H1 (cell line): ENCODE results near the gene PLOD1. TPM values are rescaled to one million over a fixed set of nuclear protein-coding genes. Genes with fewer than 3 reads are reported as not detected.

Experiments used
- CTCF ChIA-PET: fragments of 300-600 bp; sonication (Branson Sonifier 250); formaldehyde crosslinking; loops from one replicate; lab custom pipeline; 2021; ENCODE audit not compliant: partially characterized antibody; lab: Charles Lee
- POLR2A ChIA-PET: fragments of 300-600 bp; sonication (Branson Sonifier 250); formaldehyde crosslinking; loops from one replicate; lab custom pipeline; 2021; ENCODE audit warnings: inconsistent platforms; ENCODE audit not compliant: partially characterized antibody; lab: Charles Lee
- DNase-seq, 2 experiments: peaks; one replicate each; pipeline versions ENCODE4 v3.0.0 to v3.0.0-alpha.2; 2010 to 2022; ENCODE audit warnings: low spot score in 2 of 2, low read depth in 1 of 2, mixed read lengths in 1 of 2
- FAIRE-seq: peaks from 2 replicates; lab custom pipeline; 2011; peaks lifted over from hg19 to GRCh38; lab: Jason Lieb, UNC
- H2AFZ ChIP-seq: 2 replicates; pipeline ENCODE4 v1.8.1; 2012; ENCODE audit warnings: low read length, inconsistent platforms
- H2AK5ac ChIP-seq: 2 replicates; pipeline ENCODE4 v1.6.1; 2013; ENCODE audit warnings: low read depth, low read length
- H2BK120ac ChIP-seq: replicated peaks from 2 replicates; pipeline ENCODE3; 2013; ENCODE audit warnings: low read depth, low read length, inconsistent platforms
- H2BK12ac ChIP-seq: 2 replicates; pipeline ENCODE4 v1.6.1; 2013; ENCODE audit warnings: low read depth, low read length
- H2BK15ac ChIP-seq: 2 replicates; pipeline ENCODE4 v1.6.1; 2013; ENCODE audit warnings: low read length
- H2BK20ac ChIP-seq: 2 replicates; pipeline ENCODE4 v1.6.1; 2013; ENCODE audit warnings: low read length
- H2BK5ac ChIP-seq: 2 replicates; pipeline ENCODE4 v1.6.1; 2013; ENCODE audit warnings: low read depth, low read length
- H3K14ac ChIP-seq: 2 replicates; pipeline ENCODE4 v1.6.1; 2013; ENCODE audit warnings: inconsistent platforms; ENCODE audit not compliant: insufficient read length
- H3K18ac ChIP-seq: 2 replicates; pipeline ENCODE4 v1.6.1; 2013; ENCODE audit warnings: low read length; ENCODE audit errors: extremely low read depth
- H3K23ac ChIP-seq: 2 replicates; pipeline ENCODE4 v1.6.1; 2013; ENCODE audit warnings: inconsistent platforms; ENCODE audit not compliant: insufficient read length
- H3K23me2 ChIP-seq: 2 replicates; pipeline ENCODE4 v1.6.1; 2013; ENCODE audit warnings: low read depth, low read length
- H3K27ac ChIP-seq: 2 replicates; pipeline ENCODE4 v1.6.1; 2011; ENCODE audit warnings: low read depth, low read length, inconsistent platforms
- H3K27me3 ChIP-seq, 4 experiments: replicated peaks in 1 of 4; 1 replicate in 1 of 4; 2 replicates in 3 of 4; pipeline versions ENCODE4 v1.6.1 to v1.8.1; 2011 to 2013; ENCODE audit warnings: low read length in 3 of 4, mild to moderate bottlenecking in 3 of 4, inconsistent platforms in 2 of 4, mixed read lengths in 2 of 4, moderate library complexity in 1 of 4; ENCODE audit not compliant: control insufficient read depth in 3 of 4, insufficient read depth in 3 of 4; ENCODE audit errors: extremely low read depth in 1 of 4
- H3K36me3 ChIP-seq, 4 experiments: 2 replicates each; pipeline versions ENCODE4 v1.6.1 to v1.8.1; 2011 to 2013; ENCODE audit warnings: mild to moderate bottlenecking in 4 of 4, low read length in 3 of 4, moderate library complexity in 2 of 4, control low read depth in 1 of 4, inconsistent platforms in 1 of 4; ENCODE audit not compliant: insufficient read depth in 4 of 4, control insufficient read depth in 2 of 4
- H3K4ac ChIP-seq: replicated peaks from 2 replicates; pipeline ENCODE3; 2013; ENCODE audit warnings: low read length, low read depth, mixed read lengths, inconsistent platforms; ENCODE audit not compliant: insufficient read length
- H3K4me1 ChIP-seq, 4 experiments: replicated peaks in 1 of 4; 1 replicate in 1 of 4; 2 replicates in 3 of 4; pipeline versions ENCODE4 v1.6.1 to v1.8.1; 2011 to 2013; ENCODE audit warnings: low read length in 3 of 4, inconsistent platforms in 2 of 4, mixed read lengths in 1 of 4; ENCODE audit not compliant: insufficient read depth in 4 of 4, control insufficient read depth in 3 of 4
- H3K4me2 ChIP-seq, 2 experiments: 2 replicates each; pipeline versions ENCODE4 v1.6.1 to v1.8.1; 2011 to 2013; ENCODE audit warnings: low read depth in 2 of 2, low read length in 2 of 2, control low read depth in 1 of 2, inconsistent platforms in 1 of 2, mild to moderate bottlenecking in 1 of 2; ENCODE audit not compliant: insufficient read depth in 1 of 2
- H3K4me3 ChIP-seq, 4 experiments: fragments of 200-600, 300-600 bp in 1 of 4; sonication (generic), shearing (Covaris generic), sonication (Bioruptor Twin) in 1 of 4; 2 replicates each; pipeline versions ENCODE4 v1.5.1 to v1.8.1; 2011 to 2016; ENCODE audit warnings: low read length in 4 of 4, low read depth in 3 of 4, control low read depth in 2 of 4, inconsistent platforms in 2 of 4, mild to moderate bottlenecking in 2 of 4, mixed read lengths in 1 of 4, moderate library complexity in 1 of 4; ENCODE audit not compliant: insufficient read depth in 2 of 4; ENCODE audit errors: extremely low read depth in 1 of 4
- H3K56ac ChIP-seq: replicated peaks from 2 replicates; pipeline ENCODE3; 2013; ENCODE audit warnings: low read depth, mild to moderate bottlenecking, mixed read lengths, low read length, inconsistent platforms; ENCODE audit not compliant: insufficient read length
- H3K79me1 ChIP-seq: 2 replicates; pipeline ENCODE4 v1.6.1; 2013; ENCODE audit warnings: low read depth, low read length, control low read depth
- H3K79me2 ChIP-seq, 2 experiments: 2 replicates each; pipeline versions ENCODE4 v1.6.1 to v1.8.1; 2012 to 2013; ENCODE audit warnings: low read length in 2 of 2, mild to moderate bottlenecking in 2 of 2, inconsistent platforms in 1 of 2; ENCODE audit not compliant: insufficient read depth in 2 of 2, control insufficient read depth in 1 of 2
- H3K9ac ChIP-seq, 4 experiments: replicated peaks in 1 of 4; 1 replicate in 1 of 4; 2 replicates in 3 of 4; pipeline versions ENCODE4 v1.6.1 to v1.8.1; 2011 to 2013; ENCODE audit warnings: low read depth in 3 of 4, low read length in 3 of 4, control low read depth in 2 of 4, mild to moderate bottlenecking in 2 of 4, moderate library complexity in 2 of 4, inconsistent platforms in 1 of 4; ENCODE audit errors: extremely low read depth in 1 of 4
- H3K9me3 ChIP-seq, 2 experiments: 2 replicates each; pipeline versions ENCODE4 v1.6.1 to v1.8.1; 2012 to 2013; ENCODE audit warnings: mild to moderate bottlenecking in 2 of 2, moderate library complexity in 2 of 2, control low read depth in 1 of 2, inconsistent platforms in 1 of 2, low read depth in 1 of 2, low read length in 1 of 2, mixed read lengths in 1 of 2; ENCODE audit not compliant: insufficient read depth in 2 of 2
- H4K20me1 ChIP-seq, 2 experiments: replicated peaks in 1 of 2; 2 replicates each; pipeline versions ENCODE3 to v1.8.1; 2011 to 2013; ENCODE audit warnings: inconsistent platforms in 2 of 2, low read length in 2 of 2, mild to moderate bottlenecking in 1 of 2; ENCODE audit not compliant: insufficient read depth in 2 of 2, control insufficient read depth in 1 of 2
- H4K5ac ChIP-seq: 2 replicates; pipeline ENCODE4 v1.6.1; 2013; ENCODE audit warnings: low read length, low read depth, mixed read lengths, inconsistent platforms; ENCODE audit not compliant: insufficient read length
- H4K8ac ChIP-seq: 2 replicates; pipeline ENCODE4 v1.8.0; 2013; ENCODE audit warnings: mild to moderate bottlenecking, moderate library complexity, low read length, inconsistent platforms; ENCODE audit not compliant: insufficient read depth; ENCODE audit errors: extremely low read depth
- H4K91ac ChIP-seq: replicated peaks from 2 replicates; pipeline ENCODE3; 2013; ENCODE audit warnings: low read length, mixed read lengths, inconsistent platforms; ENCODE audit not compliant: insufficient read length
- WGBS, 2 experiments: shearing (Covaris generic) in 1 of 2; methylation state at CpG; one replicate each; pipeline versions ENCODE4 v1.1.6 to v1.1.7; 2013 to 2015; ENCODE audit warnings: low lambda C conversion rate in 2 of 2, mixed read lengths in 2 of 2, inconsistent platforms in 1 of 2, low coverage in 1 of 2, missing lambda C conversion rate in 1 of 2; ENCODE audit not compliant: insufficient replicate concordance in 2 of 2, insufficient coverage in 1 of 2, insufficient read length in 1 of 2; ENCODE audit errors: extremely low coverage in 1 of 2, missing lambda C conversion rate in 1 of 2; 5-methylcytosine and 5-hydroxymethylcytosine counted together
- polyA plus RNA-seq, 7 experiments: library from polyadenylated mRNA; depleted of rRNA in 3 of 7; stranded (reverse) in 5 of 7; unstranded in 2 of 7; fragments of >200 nt in 5 of 7; fragments of 200-250 nt in 2 of 7; gene quantifications; 1 replicate in 5 of 7; 2 replicates in 1 of 7; 4 replicates in 1 of 7; pipeline versions ENCODE4 v1.2.1 to v1.2.3, GENCODE V29; 2011 to 2013; ENCODE audit warnings: missing spikeins in 2 of 7, mixed read lengths in 2 of 7
- total RNA-seq: library from RNA; stranded (reverse); fragmentation: NEBNext Ultra II Directional; extraction: Animal tissue kit (Norgen Biotek cat#: 25700); gene quantifications from 2 replicates; pipeline ENCODE4 v1.2.1, GENCODE V29; 2021

PLOD1 gene
- total and polyA plus RNA-seq, 2 of the 8 experiments (the other 6 are each of a cell fraction or from before 2014, with no cell fraction given) = 44.9 to 51.8 TPM

GRCh38 chr1:11938722-11939526 is 4.4 kb downstream of the PLOD1 start:
- DNase-seq (no peak), FAIRE-seq (no peak)
- H3K56ac ChIP-seq = no peak overlapping the region
- no peak overlapping the region for H2AK5ac ChIP-seq
- ChIA-PET CTCF (interaction anchor here (0.9 to 2.5 kb wide), 6 partner anchors 16 to 293 kb away, joined by 3 to 13 read pairs (median 3); no protein-coding TSS in a partner anchor), POLR2A (interaction anchor here (0.7 to 15.4 kb wide), 7 partner anchors 8 to 41 kb away, joined by 3 to 263 read pairs (median 3); partner anchors contain the start of gene MFN2)
- WGBS, 2 experiments = 84% methylated on average over 14 of the region's 15 CpGs; no CpG with 5 or more reads in 1 of the 2 experiments
- no peak overlapping the region for H2BK120ac ChIP-seq
- H3K4me2 ChIP-seq = no peak overlapping the region
- H3K14ac ChIP-seq = no peak overlapping the region
- no peaks in the 10 kb centered on the region for H3K36me3 ChIP-seq
- no peaks in the 10 kb centered on the region for H3K27me3 ChIP-seq
- no peak overlapping the region for H3K4ac ChIP-seq
- H3K79me2 ChIP-seq = no peaks in the 10 kb centered on the region; a peak in 1 of 4 replicates
- peak overlapping the region in 1 of 4 experiments; percentile 17; a peak in 2 of 7 replicates for H3K9ac ChIP-seq
- H4K91ac ChIP-seq = peak overlapping the region; percentile 25
- H2BK20ac ChIP-seq = no peak overlapping the region
- H2BK15ac ChIP-seq = 0 out of 2 replicates have a peak overlapping the region, but pooled peaks have one; percentile 46
- H3K4me1 ChIP-seq = peaks cover 2 to 16% (median 12%) of the 10 kb centered on the region in 4 experiments
- peaks cover 3% of the 10 kb centered on the region; the same call in 1 of the 2 replicates for H3K79me1 ChIP-seq
- H3K23me2 ChIP-seq = peaks cover 5% of the 10 kb centered on the region
- no peak overlapping the region for H4K5ac ChIP-seq
- H2AFZ ChIP-seq = no peak overlapping the region
- H2BK12ac ChIP-seq = no peak overlapping the region
- H4K20me1 ChIP-seq = no peaks in the 10 kb centered on the region
- peak overlapping the region; percentile 28 for H4K8ac ChIP-seq
- no peak overlapping the region for H3K4me3 ChIP-seq
- no peak overlapping the region; the same call in 1 of the 2 replicates for H3K18ac ChIP-seq
- H3K9me3 ChIP-seq = no peaks in the 10 kb centered on the region
- H2BK5ac ChIP-seq = no peak overlapping the region
- H3K23ac ChIP-seq = no peak overlapping the region
- H3K27ac ChIP-seq = no peak overlapping the region
